ENCODE measurements around the gene AHCYL2.
"Not testable (repeated sequence)": the region's sequence is repeated elsewhere in the genome, so short reads cannot be mapped to it uniquely, and the experiment has no call there.

AHCYL2 gene

GRCh38 chr7:129381710-129382484 lies 157.1 kb downstream of the AHCYL2 start:
- DNase-seq (ENCODE audit: low read depth in 2 of 2, low spot score in 1 of 2): no peak

- DNase-seq (ENCODE audit: low read depth in 2 of 2, low spot score in 1 of 2): no peak
Measured at GRCh38 chr7:129383542-129384132, 158.8 kb downstream of the AHCYL2 start.

- no peak for DNase-seq (ENCODE audit: low read depth in 2 of 2, low spot score in 1 of 2)
Measured at GRCh38 chr7:129385116-129385515, 160.3 kb downstream of the AHCYL2 start.

- no peak for DNase-seq (ENCODE audit: low read depth in 2 of 2, low spot score in 1 of 2)
Measured at GRCh38 chr7:129385598-129385997, 160.8 kb downstream of the AHCYL2 start.

- DNase-seq (ENCODE audit: low read depth in 2 of 2, low spot score in 1 of 2): no peak
Measured at GRCh38 chr7:129386506-129386905, 161.7 kb downstream of the AHCYL2 start.

- no peak for DNase-seq (ENCODE audit: low read depth in 2 of 2, low spot score in 1 of 2)
Measured at GRCh38 chr7:129387537-129387936, 162.7 kb downstream of the AHCYL2 start.

GRCh38 chr7:129388333-129389098 lies 163.7 kb downstream of the AHCYL2 start:
- DNase-seq (ENCODE audit: low read depth in 2 of 2, low spot score in 1 of 2): no peak

- no peak for DNase-seq (ENCODE audit: low read depth in 2 of 2, low spot score in 1 of 2)
Measured at GRCh38 chr7:129389829-129390228, 165.0 kb downstream of the AHCYL2 start.

GRCh38 chr7:129390314-129390713 lies 165.5 kb downstream of the AHCYL2 start:
- DNase-seq (ENCODE audit: low read depth in 2 of 2, low spot score in 1 of 2): no peak

GRCh38 chr7:129391546-129392171 lies 166.8 kb downstream of the AHCYL2 start:
- DNase-seq (ENCODE audit: low read depth in 2 of 2, low spot score in 1 of 2): no peak

- no peak for DNase-seq (ENCODE audit: low read depth in 2 of 2, low spot score in 1 of 2)
Measured at GRCh38 chr7:129393255-129393654, 168.4 kb downstream of the AHCYL2 start.

- DNase-seq (ENCODE audit: low read depth in 2 of 2, low spot score in 1 of 2): no peak
Measured at GRCh38 chr7:129394101-129394500, 169.3 kb downstream of the AHCYL2 start.

GRCh38 chr7:129394982-129395914 lies 170.4 kb downstream of the AHCYL2 start:
- DNase-seq (ENCODE audit: low read depth in 2 of 2, low spot score in 1 of 2): no peak

- no peak for DNase-seq (ENCODE audit: low read depth in 2 of 2, low spot score in 1 of 2)
Measured at GRCh38 chr7:129401228-129401966, 176.6 kb downstream of the AHCYL2 start.

GRCh38 chr7:129401967-129402860 lies 177.4 kb downstream of the AHCYL2 start:
- no peak for DNase-seq (ENCODE audit: low read depth in 2 of 2, low spot score in 1 of 2)

- no peak for DNase-seq (ENCODE audit: low read depth in 2 of 2, low spot score in 1 of 2)
Measured at GRCh38 chr7:129405527-129405926, 180.7 kb downstream of the AHCYL2 start.

- not testable (repeated sequence) for DNase-seq (ENCODE audit: low read depth in 2 of 2, low spot score in 1 of 2)
Measured at GRCh38 chr7:129410238-129410637, 185.4 kb downstream of the AHCYL2 start.

GRCh38 chr7:129412501-129412900 lies 187.7 kb downstream of the AHCYL2 start:
- DNase-seq (ENCODE audit: low read depth in 2 of 2, low spot score in 1 of 2): no peak

- no peak for DNase-seq (ENCODE audit: low read depth in 2 of 2, low spot score in 1 of 2)
Measured at GRCh38 chr7:129417073-129417472, 192.2 kb downstream of the AHCYL2 start.

All from stimulated activated CD8-positive, alpha-beta memory T cell treated with anti-CD3 and anti-CD28 coated beads, Interleukin-4, amount 100 ng/mL, for 4 hours (primary cell).